HEK293 (cell line): ENCODE results near the gene SLC25A19.

Source experiments
- FEZF1 ChIP-seq: fragments of 450-650 bp; formaldehyde crosslinking; IDR thresholded peaks from 2 replicates; pipeline ENCODE4 v1.5.1; 2016; ENCODE audit warnings: missing biosample characterization, missing genetic modification characterization
- GFI1B ChIP-seq: fragments of 450-650 bp; formaldehyde crosslinking; IDR thresholded peaks from 2 replicates; pipeline ENCODE4 v1.5.1; 2016; ENCODE audit warnings: missing biosample characterization, missing genetic modification characterization
- HOXC10 ChIP-seq: sonication (generic); formaldehyde crosslinking; IDR thresholded peaks from 2 replicates; pipeline ENCODE4 v1.8.1; 2023; ENCODE audit warnings: mild to moderate bottlenecking, missing genetic modification reagents
- HOXD13 ChIP-seq: sonication (generic); formaldehyde crosslinking; IDR thresholded peaks from 2 replicates; pipeline ENCODE4 v1.8.0; 2022; ENCODE audit warnings: missing genetic modification reagents, borderline replicate concordance
- KLF16 ChIP-seq: fragments of 450-650 bp; formaldehyde crosslinking; IDR thresholded peaks from 2 replicates; pipeline ENCODE4 v1.5.1; 2017; ENCODE audit warnings: missing biosample characterization, missing genetic modification characterization
- OSR2 ChIP-seq: fragments of 450-650 bp; formaldehyde crosslinking; IDR thresholded peaks from 2 replicates; pipeline ENCODE4 v1.5.1; 2016; ENCODE audit warnings: missing biosample characterization, missing genetic modification characterization
- PRDM1 ChIP-seq: fragments of 450-650 bp; formaldehyde crosslinking; IDR thresholded peaks from 2 replicates; pipeline ENCODE4; 2016; ENCODE audit warnings: missing biosample characterization, missing genetic modification characterization
- SP2 ChIP-seq: fragments of 450-650 bp; formaldehyde crosslinking; IDR thresholded peaks from 2 replicates; pipeline ENCODE4 v1.5.1; 2016; ENCODE audit warnings: missing biosample characterization, missing genetic modification characterization
- TRIM28 ChIP-seq: IDR thresholded peaks from 2 replicates; pipeline ENCODE4 v1.6.1; 2011; ENCODE audit warnings: low read length, control low read depth, borderline replicate concordance
- ZBTB7A ChIP-seq: fragments of 450-650 bp; formaldehyde crosslinking; IDR thresholded peaks from 2 replicates; pipeline ENCODE4 v1.5.1; 2016; ENCODE audit warnings: low read depth, missing biosample characterization, missing genetic modification characterization
- ZFP3 ChIP-seq: fragments of 450-650 bp; formaldehyde crosslinking; IDR thresholded peaks from 2 replicates; pipeline ENCODE4 v1.5.1; 2016; ENCODE audit warnings: low read depth, missing biosample characterization, missing genetic modification characterization
- ZFP41 ChIP-seq: fragments of 450-650 bp; formaldehyde crosslinking; IDR thresholded peaks from 2 replicates; pipeline ENCODE4 v1.5.1; 2016; ENCODE audit warnings: missing biosample characterization, missing genetic modification characterization, borderline replicate concordance
- ZIC2 ChIP-seq: fragments of 450-650 bp; formaldehyde crosslinking; IDR thresholded peaks from 2 replicates; pipeline ENCODE4 v1.5.1; 2016; ENCODE audit warnings: missing biosample characterization, missing genetic modification characterization
- ZNF133 ChIP-seq: fragments of 450-650 bp; formaldehyde crosslinking; IDR thresholded peaks from 2 replicates; pipeline ENCODE4 v1.5.1; 2016; ENCODE audit warnings: missing biosample characterization, missing genetic modification characterization
- ZNF146 ChIP-seq: fragments of 450-650 bp; formaldehyde crosslinking; IDR thresholded peaks from 2 replicates; pipeline ENCODE4 v1.5.1; 2016; ENCODE audit warnings: missing biosample characterization, missing genetic modification characterization
- ZNF211 ChIP-seq: fragments of 450-650 bp; formaldehyde crosslinking; IDR thresholded peaks from 2 replicates; pipeline ENCODE4 v1.5.1; 2016; ENCODE audit warnings: low read depth, missing biosample characterization, missing genetic modification characterization
- ZNF302 ChIP-seq: fragments of 450-650 bp; formaldehyde crosslinking; IDR thresholded peaks from 2 replicates; pipeline ENCODE4 v1.5.1; 2016; ENCODE audit warnings: missing biosample characterization, missing genetic modification characterization, low read depth
- ZNF394 ChIP-seq: fragments of 450-650 bp; formaldehyde crosslinking; IDR thresholded peaks from 2 replicates; pipeline ENCODE4 v1.5.1; 2016; ENCODE audit warnings: missing biosample characterization, missing genetic modification characterization, mild to moderate bottlenecking, moderate library complexity, borderline replicate concordance
- ZNF404 ChIP-seq: fragments of 450-650 bp; formaldehyde crosslinking; IDR thresholded peaks from 2 replicates; pipeline ENCODE4 v1.5.1; 2017; ENCODE audit warnings: missing biosample characterization, missing genetic modification characterization
- ZNF521 ChIP-seq: fragments of 450-650 bp; formaldehyde crosslinking; IDR thresholded peaks from 2 replicates; pipeline ENCODE4 v1.5.1; 2017; ENCODE audit warnings: missing biosample characterization, mild to moderate bottlenecking, missing genetic modification characterization
- ZNF529 ChIP-seq: fragments of 450-650 bp; formaldehyde crosslinking; IDR thresholded peaks from 2 replicates; pipeline ENCODE4 v1.5.1; 2017; ENCODE audit warnings: missing genetic modification characterization, missing biosample characterization; ENCODE audit not compliant: insufficient replicate concordance
- ZNF561 ChIP-seq: fragments of 450-650 bp; IDR thresholded peaks from 2 replicates; pipeline ENCODE4 v1.5.1; 2018; ENCODE audit warnings: missing biosample characterization, missing genetic modification characterization, borderline replicate concordance
- ZNF610 ChIP-seq: fragments of 450-650 bp; formaldehyde crosslinking; IDR thresholded peaks from 2 replicates; pipeline ENCODE4 v1.5.1; 2016; ENCODE audit warnings: missing biosample characterization, missing genetic modification characterization, borderline replicate concordance
- ZNF660 ChIP-seq: fragments of 450-650 bp; IDR thresholded peaks from 2 replicates; pipeline ENCODE4 v1.5.1; 2018; ENCODE audit warnings: missing biosample characterization, mild to moderate bottlenecking, missing genetic modification characterization
- ZNF701 ChIP-seq: fragments of 450-650 bp; formaldehyde crosslinking; IDR thresholded peaks from 2 replicates; pipeline ENCODE4 v1.5.1; 2016; ENCODE audit warnings: missing biosample characterization, missing genetic modification characterization
- ZNF791 ChIP-seq: fragments of 450-650 bp; formaldehyde crosslinking; IDR thresholded peaks from 2 replicates; pipeline ENCODE4 v1.5.1; 2016; ENCODE audit warnings: missing biosample characterization, missing genetic modification characterization
- ZXDB ChIP-seq: fragments of 450-650 bp; formaldehyde crosslinking; IDR thresholded peaks from 2 replicates; pipeline ENCODE4 v1.5.1; 2016; ENCODE audit warnings: missing biosample characterization, missing genetic modification characterization
- TF ChIP-seq, protein P1 (sequence below): fragments of 450-650 bp; formaldehyde crosslinking; IDR thresholded peaks from 2 replicates; pipeline ENCODE4 v1.5.1; 2016; ENCODE audit warnings: missing biosample characterization, missing genetic modification characterization
- TF ChIP-seq, protein P2 (sequence below): fragments of 450-650 bp; formaldehyde crosslinking; IDR thresholded peaks from 2 replicates; pipeline ENCODE4 v1.5.1; 2016; ENCODE audit warnings: missing biosample characterization, missing genetic modification characterization
- TF ChIP-seq, protein P3 (sequence below): fragments of 450-650 bp; formaldehyde crosslinking; IDR thresholded peaks from 2 replicates; pipeline ENCODE4 v1.5.1; 2016; ENCODE audit warnings: missing biosample characterization, missing genetic modification characterization
- TF ChIP-seq, protein P4 (sequence below): fragments of 450-650 bp; formaldehyde crosslinking; IDR thresholded peaks from 2 replicates; pipeline ENCODE4 v1.5.1; 2016; ENCODE audit warnings: missing biosample characterization, missing genetic modification characterization
- TF ChIP-seq, protein P5 (sequence below): fragments of 450-650 bp; formaldehyde crosslinking; optimal IDR thresholded peaks from 2 replicates; pipeline ENCODE3; 2016; ENCODE audit warnings: missing biosample characterization, mild to moderate bottlenecking, missing genetic modification characterization
- TF ChIP-seq, protein P6 (sequence below): fragments of 450-650 bp; formaldehyde crosslinking; IDR thresholded peaks from 2 replicates; pipeline ENCODE4 v1.5.1; 2016; ENCODE audit warnings: missing biosample characterization, missing genetic modification characterization

SLC25A19 gene

DNA sequence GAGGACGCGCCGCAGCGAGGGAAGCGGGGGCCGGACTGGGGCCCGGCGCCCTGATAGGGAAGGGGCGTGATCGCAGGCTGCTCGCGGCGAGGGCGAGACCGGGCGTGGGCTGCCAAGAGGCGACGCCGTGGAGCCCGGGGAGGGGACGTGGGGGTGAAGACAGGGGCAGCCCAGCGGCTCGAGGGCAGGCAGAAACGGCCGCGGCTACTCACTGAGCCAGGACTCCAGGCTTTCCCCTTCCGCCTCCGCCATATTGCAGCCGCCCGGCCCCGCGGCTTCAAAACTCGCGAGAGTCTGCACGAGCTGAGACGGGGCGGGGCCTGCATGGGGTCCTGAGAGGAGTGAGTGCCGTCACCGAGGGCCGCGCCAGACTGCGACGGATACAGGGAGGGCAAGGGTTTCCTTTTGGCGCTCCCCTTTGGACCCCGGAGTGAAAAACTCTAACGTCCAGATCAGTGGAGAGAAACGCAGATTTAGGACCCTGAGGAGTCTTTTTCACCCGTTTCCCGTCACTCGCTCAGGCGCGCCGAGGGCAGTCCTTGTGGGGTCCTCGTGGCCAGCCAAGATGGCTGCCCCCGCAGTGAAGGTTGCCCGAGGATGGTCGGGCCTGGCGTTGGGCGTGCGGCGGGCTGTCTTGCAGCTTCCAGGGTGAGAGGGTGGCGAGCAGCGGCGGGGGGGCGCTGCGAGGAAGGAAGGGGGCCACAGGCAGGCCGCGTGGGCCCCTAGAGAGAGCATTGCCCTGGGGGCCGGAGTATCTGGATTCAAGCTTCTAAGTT is 27.7 kb downstream of the SLC25A19 start, which contains the start of the genes GGA3 and MRPS7 (continued):
- TF ChIP-seq FEZF1 (tag by site-specific recombination) (no peak), ZNF791 (tag by site-specific recombination) (no peak), ZNF133 (tag by site-specific recombination) (no peak), ZFP3 (tag by site-specific recombination) (no peak), ZNF521 (tag by site-specific recombination) (no peak), HOXC10 (CRISPR knock-in tag) (no peak), ZNF146 (tag by site-specific recombination) (no peak), ZNF302 (tag by site-specific recombination) (no peak), ZNF211 (no peak), OSR2 (no peak), GFI1B (no peak), ZNF701 (tag by site-specific recombination) (no peak), ZNF529 (tag by site-specific recombination) (no peak), PRDM1 (tag by site-specific recombination) (no peak), ZNF610 (tag by site-specific recombination) (peak; percentile 54; the same call in 1 of the 2 replicates), ZFP41 (tag by site-specific recombination) (no peak), TRIM28 (no peak), ZNF561 (no peak; the same call in 1 of the 2 replicates), HOXD13 (CRISPR knock-in tag) (no peak), ZNF394 (tag by site-specific recombination) (peak; percentile 80; the same call in 1 of the 2 replicates), ZIC2 (tag by site-specific recombination) (peak; percentile 39), ZBTB7A (tag by site-specific recombination) (peak; percentile 43; the same call in 1 of the 2 replicates), ZNF404 (no peak), SP2 (tag by site-specific recombination) (peak; percentile 69), ZXDB (tag by site-specific recombination) (peak; percentile 87), KLF16 (tag by site-specific recombination) (peak; percentile 93), ZNF660 (tag by site-specific recombination) (peak; percentile 95)
- TF ChIP-seq, protein P1, sequence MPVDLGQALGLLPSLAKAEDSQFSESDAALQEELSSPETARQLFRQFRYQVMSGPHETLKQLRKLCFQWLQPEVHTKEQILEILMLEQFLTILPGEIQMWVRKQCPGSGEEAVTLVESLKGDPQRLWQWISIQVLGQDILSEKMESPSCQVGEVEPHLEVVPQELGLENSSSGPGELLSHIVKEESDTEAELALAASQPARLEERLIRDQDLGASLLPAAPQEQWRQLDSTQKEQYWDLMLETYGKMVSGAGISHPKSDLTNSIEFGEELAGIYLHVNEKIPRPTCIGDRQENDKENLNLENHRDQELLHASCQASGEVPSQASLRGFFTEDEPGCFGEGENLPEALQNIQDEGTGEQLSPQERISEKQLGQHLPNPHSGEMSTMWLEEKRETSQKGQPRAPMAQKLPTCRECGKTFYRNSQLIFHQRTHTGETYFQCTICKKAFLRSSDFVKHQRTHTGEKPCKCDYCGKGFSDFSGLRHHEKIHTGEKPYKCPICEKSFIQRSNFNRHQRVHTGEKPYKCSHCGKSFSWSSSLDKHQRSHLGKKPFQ (tag by site-specific recombination), result 0 out of 2 replicates have a peak, but pooled peaks have one; percentile 11
- TF ChIP-seq, protein P2, sequence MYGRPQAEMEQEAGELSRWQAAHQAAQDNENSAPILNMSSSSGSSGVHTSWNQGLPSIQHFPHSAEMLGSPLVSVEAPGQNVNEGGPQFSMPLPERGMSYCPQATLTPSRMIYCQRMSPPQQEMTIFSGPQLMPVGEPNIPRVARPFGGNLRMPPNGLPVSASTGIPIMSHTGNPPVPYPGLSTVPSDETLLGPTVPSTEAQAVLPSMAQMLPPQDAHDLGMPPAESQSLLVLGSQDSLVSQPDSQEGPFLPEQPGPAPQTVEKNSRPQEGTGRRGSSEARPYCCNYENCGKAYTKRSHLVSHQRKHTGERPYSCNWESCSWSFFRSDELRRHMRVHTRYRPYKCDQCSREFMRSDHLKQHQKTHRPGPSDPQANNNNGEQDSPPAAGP (tag by site-specific recombination), result peak; percentile 85
- TF ChIP-seq, protein P3, sequence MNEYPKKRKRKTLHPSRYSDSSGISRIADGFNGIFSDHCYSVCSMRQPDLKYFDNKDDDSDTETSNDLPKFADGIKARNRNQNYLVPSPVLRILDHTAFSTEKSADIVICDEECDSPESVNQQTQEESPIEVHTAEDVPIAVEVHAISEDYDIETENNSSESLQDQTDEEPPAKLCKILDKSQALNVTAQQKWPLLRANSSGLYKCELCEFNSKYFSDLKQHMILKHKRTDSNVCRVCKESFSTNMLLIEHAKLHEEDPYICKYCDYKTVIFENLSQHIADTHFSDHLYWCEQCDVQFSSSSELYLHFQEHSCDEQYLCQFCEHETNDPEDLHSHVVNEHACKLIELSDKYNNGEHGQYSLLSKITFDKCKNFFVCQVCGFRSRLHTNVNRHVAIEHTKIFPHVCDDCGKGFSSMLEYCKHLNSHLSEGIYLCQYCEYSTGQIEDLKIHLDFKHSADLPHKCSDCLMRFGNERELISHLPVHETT, result peak; percentile 94
- TF ChIP-seq, protein P4, sequence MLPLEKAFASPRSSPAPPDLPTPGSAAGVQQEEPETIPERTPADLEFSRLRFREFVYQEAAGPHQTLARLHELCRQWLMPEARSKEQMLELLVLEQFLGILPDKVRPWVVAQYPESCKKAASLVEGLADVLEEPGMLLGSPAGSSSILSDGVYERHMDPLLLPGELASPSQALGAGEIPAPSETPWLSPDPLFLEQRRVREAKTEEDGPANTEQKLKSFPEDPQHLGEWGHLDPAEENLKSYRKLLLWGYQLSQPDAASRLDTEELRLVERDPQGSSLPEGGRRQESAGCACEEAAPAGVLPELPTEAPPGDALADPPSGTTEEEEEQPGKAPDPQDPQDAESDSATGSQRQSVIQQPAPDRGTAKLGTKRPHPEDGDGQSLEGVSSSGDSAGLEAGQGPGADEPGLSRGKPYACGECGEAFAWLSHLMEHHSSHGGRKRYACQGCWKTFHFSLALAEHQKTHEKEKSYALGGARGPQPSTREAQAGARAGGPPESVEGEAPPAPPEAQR (tag by site-specific recombination), result peak; percentile 88; the same call in 1 of the 2 replicates
- TF ChIP-seq, protein P5, sequence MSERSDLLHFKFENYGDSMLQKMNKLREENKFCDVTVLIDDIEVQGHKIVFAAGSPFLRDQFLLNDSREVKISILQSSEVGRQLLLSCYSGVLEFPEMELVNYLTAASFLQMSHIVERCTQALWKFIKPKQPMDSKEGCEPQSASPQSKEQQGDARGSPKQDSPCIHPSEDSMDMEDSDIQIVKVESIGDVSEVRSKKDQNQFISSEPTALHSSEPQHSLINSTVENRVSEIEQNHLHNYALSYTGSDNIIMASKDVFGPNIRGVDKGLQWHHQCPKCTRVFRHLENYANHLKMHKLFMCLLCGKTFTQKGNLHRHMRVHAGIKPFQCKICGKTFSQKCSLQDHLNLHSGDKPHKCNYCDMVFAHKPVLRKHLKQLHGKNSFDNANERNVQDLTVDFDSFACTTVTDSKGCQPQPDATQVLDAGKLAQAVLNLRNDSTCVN (tag by site-specific recombination), result peak; percentile 95
- TF ChIP-seq, protein P6, sequence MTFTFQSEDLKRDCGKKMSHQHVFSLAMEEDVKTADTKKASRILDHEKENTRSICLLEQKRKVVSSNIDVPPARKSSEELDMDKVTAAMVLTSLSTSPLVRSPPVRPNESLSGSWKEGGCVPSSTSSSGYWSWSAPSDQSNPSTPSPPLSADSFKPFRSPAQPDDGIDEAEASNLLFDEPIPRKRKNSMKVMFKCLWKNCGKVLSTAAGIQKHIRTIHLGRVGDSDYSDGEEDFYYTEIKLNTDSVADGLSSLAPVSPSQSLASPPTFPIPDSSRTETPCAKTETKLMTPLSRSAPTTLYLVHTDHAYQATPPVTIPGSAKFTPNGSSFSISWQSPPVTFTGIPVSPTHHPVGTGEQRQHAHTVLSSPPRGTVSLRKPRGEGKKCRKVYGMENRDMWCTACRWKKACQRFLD (tag by site-specific recombination), result 0 out of 2 replicates have a peak, but pooled peaks have one; percentile 77
